Muscle of leg (tissue), 11 donors: Measurements from ENCODE around the gene MT1G. TPM values are rescaled to one million over a fixed set of nuclear protein-coding genes. Genes with fewer than 3 reads are reported as not detected.
"Not testable (repeated sequence)": the region's sequence is repeated elsewhere in the genome, so short reads cannot be mapped to it uniquely, and the experiment has no call there.

Experiments used
- DNase-seq: peaks from one replicate; pipeline ENCODE4 v3.0.0; 2013
- H3K27ac ChIP-seq: one replicate; pipeline ENCODE4 v1.5.1; 2013; ENCODE audit warnings: mild to moderate bottlenecking, low read length, control low read depth
- H3K27me3 ChIP-seq: one replicate; pipeline ENCODE4 v1.6.1; 2013; ENCODE audit warnings: low read length; ENCODE audit not compliant: control insufficient read depth, insufficient read depth
- H3K36me3 ChIP-seq: one replicate; pipeline ENCODE4 v1.6.1; 2013; ENCODE audit warnings: low read length; ENCODE audit not compliant: control insufficient read depth, insufficient read depth
- H3K4me1 ChIP-seq: one replicate; pipeline ENCODE4 v1.6.1; 2013; ENCODE audit warnings: low read length; ENCODE audit not compliant: control insufficient read depth, insufficient read depth
- H3K4me3 ChIP-seq: one replicate; pipeline ENCODE4 v1.5.1; 2013; ENCODE audit warnings: low read length, control low read depth
- H3K9me3 ChIP-seq: replicated peaks from 2 replicates; pipeline ENCODE4 v1.6.1; 2013; ENCODE audit warnings: low read depth, low read length; ENCODE audit not compliant: control insufficient read depth
- WGBS: methylation state at CpG from one replicate; pipeline ENCODE4 v1.1.5; 2013; ENCODE audit warnings: missing lambda C conversion rate; ENCODE audit not compliant: insufficient coverage; 5-methylcytosine and 5-hydroxymethylcytosine counted together
- polyA plus RNA-seq, 8 donors: library from polyadenylated mRNA; unstranded; fragments of 120-200 nt; gene quantifications; one replicate each; pipeline versions ENCODE4 v1.2.1 to v1.2.3, GENCODE V29; 2013; ENCODE audit warnings: inconsistent platforms in 1 of 8, low replicate concordance in 1 of 8; ENCODE audit not compliant: insufficient read length in 8 of 8, insufficient read depth in 1 of 8
- total RNA-seq: library from RNA; stranded (reverse); fragments of 120-200 nt; gene quantifications from one replicate; pipeline ENCODE4 v1.2.4, GENCODE V29; 2013

Gene MT1G
- total and polyA plus RNA-seq, 9 donors, result 0.42 to 21.4 (median 1.2) TPM; not detected in 2

DNA sequence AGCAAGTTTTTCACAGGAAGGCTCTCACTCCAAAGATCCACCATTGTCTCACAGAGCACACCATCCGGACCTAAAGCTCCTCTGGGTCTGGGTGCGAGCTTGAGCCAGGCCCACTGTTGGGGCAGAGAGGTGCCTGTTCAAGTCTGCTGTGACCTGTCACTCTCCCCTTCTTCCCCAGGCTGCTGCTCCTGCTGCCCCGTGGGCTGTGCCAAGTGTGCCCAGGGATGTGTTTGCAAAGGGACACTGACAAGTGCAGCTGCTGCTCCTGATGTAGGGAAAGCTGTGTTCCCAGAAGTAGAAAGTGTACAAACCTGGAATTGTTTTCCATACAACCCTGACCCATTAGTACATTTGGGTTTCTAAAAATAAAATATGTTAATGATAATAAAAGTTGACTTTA is 9.6 kb upstream of the MT1G start:
- Histone ChIP-seq H3K27ac (no peak overlapping the region), H3K4me1 (peaks cover 18% of the 10 kb centered on the region), H3K4me3 (no peak overlapping the region), H3K27me3 (peaks cover 51% of the 10 kb centered on the region), H3K9me3 (no peaks in the 10 kb centered on the region), H3K36me3 (no peaks in the 10 kb centered on the region)
- no CpG with 5 or more reads among the region's 3 CpGs for WGBS
- no peak for DNase-seq

DNA sequence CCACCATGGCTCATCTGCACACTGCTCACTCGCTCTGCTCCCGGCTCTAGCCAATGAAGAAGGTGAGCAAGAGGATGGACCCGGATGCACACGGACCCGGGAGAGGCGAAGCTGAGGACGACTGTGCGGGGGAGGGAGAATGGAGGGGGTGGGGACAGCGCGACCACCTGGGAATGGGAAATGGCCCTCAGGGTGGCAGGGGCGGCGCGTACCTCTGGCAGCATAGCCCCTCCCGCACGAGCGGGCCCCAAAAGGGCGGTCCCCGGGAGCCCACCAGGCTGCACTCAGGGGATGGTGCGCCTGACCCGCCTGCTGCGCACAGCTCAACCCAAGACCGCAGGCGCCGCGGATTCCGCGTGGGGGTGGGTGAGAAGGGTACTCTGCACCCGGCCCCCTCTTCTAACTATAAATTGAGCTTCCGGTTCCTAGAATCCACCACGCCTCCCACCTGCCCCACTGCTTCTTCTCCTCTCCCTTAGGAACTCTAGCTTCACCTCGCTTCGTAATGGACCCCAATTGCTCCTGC is 7.9 kb upstream of the MT1G start:
- no peak for DNase-seq
- H3K9me3 ChIP-seq, result no peaks in the 10 kb centered on the region
- peaks cover 66% of the 10 kb centered on the region for H3K27me3 ChIP-seq
- WGBS, result 4% methylated on average over 21 of the region's 32 CpGs
- no peak overlapping the region for H3K27ac ChIP-seq
- no peak overlapping the region for H3K4me3 ChIP-seq
- peaks cover 14% of the 10 kb centered on the region for H3K4me1 ChIP-seq
- no peaks in the 10 kb centered on the region for H3K36me3 ChIP-seq

DNA sequence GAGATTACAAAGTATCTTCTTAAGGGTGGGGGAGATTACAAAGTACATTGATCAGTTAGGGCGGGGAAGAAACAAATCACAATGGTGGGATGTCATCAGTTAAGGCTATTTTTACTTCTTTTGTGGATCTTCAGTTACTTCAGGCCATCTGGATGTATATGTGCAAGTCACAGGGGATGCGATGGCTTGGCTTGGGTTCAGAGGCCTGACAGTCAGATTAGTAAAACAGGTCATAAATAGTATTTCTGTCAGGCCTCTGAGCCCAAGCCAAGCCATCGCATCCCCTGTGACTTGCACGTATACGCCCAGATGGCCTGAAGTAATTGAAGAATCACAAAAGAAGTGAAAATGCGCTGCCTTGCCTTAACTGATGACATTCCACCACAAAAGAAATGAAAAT is 6.7 kb upstream of the MT1G start:
- H3K36me3 ChIP-seq, H3K4me3 ChIP-seq, H3K27ac ChIP-seq, H3K9me3 ChIP-seq: not testable (repeated sequence)
- peak; percentile 56 for DNase-seq
- peaks cover 78% of the 10 kb centered on the region for H3K27me3 ChIP-seq
- H3K4me1 ChIP-seq, result peaks cover 22% of the 10 kb centered on the region
- WGBS, result 19% methylated on average over 4 of the region's 6 CpGs

DNA sequence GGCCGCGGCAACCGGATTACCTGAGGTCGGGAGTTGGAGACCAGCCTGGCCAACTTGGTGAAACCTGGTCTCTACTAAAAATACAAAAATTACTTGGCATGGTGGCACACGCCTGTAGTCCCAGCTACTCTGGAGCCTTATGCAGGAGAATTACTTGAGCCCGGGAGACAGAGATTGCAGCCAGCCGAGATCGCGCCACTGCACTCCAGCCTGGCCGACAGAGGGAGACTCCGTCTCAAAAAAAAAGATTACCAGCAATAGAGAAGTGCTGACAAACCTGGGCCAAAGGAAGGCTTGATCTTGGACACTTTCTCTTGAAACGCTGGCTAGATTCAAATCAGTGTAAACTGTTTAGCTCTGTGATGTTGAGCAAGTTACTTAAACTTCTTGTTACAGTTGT is 6.1 kb upstream of the MT1G start:
- H3K27me3 ChIP-seq, result peaks cover 85% of the 10 kb centered on the region
- peaks cover 24% of the 10 kb centered on the region for H3K4me1 ChIP-seq
- no peaks in the 10 kb centered on the region for H3K9me3 ChIP-seq
- no peaks in the 10 kb centered on the region for H3K36me3 ChIP-seq
- H3K4me3 ChIP-seq, result no peak overlapping the region
- WGBS, result 23% methylated on average over 11 of the region's 12 CpGs
- no peak overlapping the region for H3K27ac ChIP-seq
- peak; percentile 76 for DNase-seq

DNA sequence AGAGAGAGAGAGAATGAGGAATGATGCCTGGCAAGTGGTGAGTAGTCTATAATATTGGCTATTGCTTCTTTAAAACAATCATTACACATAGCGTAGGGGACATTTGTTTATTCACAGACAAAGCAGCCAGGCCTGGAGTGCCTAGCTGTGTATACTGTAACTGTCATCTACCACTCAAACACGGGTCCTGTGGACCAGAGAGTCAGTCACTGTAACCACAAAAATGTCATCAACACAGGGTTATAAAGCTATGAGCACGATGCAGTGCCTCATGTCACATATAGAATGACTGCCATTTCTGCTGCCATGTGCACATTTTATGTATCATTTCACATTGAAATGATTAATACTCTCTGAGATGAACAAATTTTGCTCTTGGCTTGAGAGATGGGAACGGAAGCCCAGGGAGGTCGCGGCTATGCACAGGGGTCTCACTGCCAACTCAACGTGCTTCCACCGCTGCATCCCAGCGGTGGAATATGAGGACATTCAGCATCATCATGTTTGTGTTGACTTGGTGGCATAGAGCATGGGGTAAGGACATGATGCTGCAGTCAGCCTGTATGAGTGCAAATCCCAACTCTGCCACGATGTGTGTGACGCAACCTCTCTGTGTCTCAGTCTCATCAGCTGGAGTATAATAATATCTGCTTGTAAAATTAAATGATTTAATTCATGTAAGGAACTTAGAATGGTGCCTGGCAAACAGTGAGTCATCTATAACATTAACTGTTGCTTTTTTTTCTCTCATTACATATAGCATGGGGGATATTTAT is 5.1 kb upstream of the MT1G start:
- no peak overlapping the region for H3K4me3 ChIP-seq
- WGBS, result 88% methylated on average over 6 of the region's 11 CpGs
- H3K36me3 ChIP-seq, result no peaks in the 10 kb centered on the region
- H3K9me3 ChIP-seq, result no peaks in the 10 kb centered on the region
- no peak for DNase-seq
- H3K4me1 ChIP-seq, result peaks cover 27% of the 10 kb centered on the region
- peaks cover 89% of the 10 kb centered on the region for H3K27me3 ChIP-seq
- no peak overlapping the region for H3K27ac ChIP-seq

DNA sequence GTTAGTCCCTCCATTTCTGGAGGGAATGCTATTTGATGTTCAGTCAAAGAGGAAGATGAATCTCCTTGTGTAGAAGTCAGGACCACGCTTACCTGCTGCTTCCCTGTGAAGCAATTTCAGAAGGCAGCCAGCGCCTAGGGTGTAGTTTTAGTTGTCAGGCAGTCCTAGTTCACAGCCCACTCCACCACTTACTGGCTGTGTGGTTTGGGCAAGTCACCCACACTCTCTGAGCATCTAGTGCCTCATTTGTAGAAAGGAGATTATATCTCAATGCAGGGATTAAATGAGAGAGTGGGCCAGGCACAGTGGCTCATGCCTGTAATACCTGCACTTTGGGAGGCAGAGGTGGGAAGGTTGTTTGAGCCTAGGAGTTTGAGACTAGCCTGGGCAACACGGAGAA is 4.3 kb upstream of the MT1G start:
- WGBS, result 60% methylated on average over 1 of the region's 3 CpGs
- H3K27ac ChIP-seq, H3K36me3 ChIP-seq, H3K4me3 ChIP-seq, H3K9me3 ChIP-seq, DNase-seq: not testable (repeated sequence)
- H3K27me3 ChIP-seq, result peaks cover 92% of the 10 kb centered on the region
- H3K4me1 ChIP-seq, result peaks cover 32% of the 10 kb centered on the region

DNA sequence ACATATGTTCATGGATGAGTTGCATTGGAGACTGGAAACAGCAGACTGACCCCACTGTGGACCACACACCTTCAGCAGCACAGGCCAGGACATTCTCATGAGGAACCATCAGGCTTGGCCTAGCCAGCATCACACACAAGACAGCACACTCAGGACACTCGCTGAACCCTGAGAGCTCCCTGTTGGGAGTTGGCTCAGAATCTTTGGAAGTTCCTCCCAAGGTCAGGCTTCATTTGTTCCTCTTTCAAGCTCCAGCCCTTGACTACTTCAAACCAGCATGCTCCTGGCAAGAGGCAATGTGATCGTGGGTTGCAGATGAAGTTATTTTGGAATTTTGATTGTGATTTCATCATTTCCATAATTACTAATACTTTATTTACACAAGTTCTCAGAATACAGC is 3.8 kb upstream of the MT1G start:
- WGBS, result 80% methylated on average over 1 of the region's 2 CpGs
- H3K4me1 ChIP-seq, result peaks cover 32% of the 10 kb centered on the region
- DNase-seq, result peak; percentile 66
- H3K36me3 ChIP-seq, H3K27ac ChIP-seq, H3K9me3 ChIP-seq, H3K4me3 ChIP-seq: not testable (repeated sequence)
- H3K27me3 ChIP-seq, result peaks cover 92% of the 10 kb centered on the region

DNA sequence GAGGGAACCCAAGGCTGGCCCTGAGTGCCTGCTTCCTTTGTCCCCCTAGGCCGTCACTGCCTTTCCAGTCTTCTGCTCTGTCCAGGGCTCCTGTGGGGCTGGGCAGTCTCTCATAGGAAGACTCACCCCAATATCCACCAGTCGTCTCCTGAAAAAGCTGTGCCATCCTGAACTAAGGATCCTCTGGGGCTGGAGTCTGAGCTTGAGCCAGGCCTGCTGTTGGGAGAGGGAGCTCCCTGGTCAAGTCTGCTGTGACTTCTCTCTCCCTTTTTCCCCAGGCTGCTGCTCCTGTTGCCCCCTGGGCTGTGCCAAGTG is 2.7 kb upstream of the MT1G start:
- H3K4me3 ChIP-seq, result no peak overlapping the region
- no peaks in the 10 kb centered on the region for H3K36me3 ChIP-seq
- H3K4me1 ChIP-seq, result peaks cover 25% of the 10 kb centered on the region
- peaks cover 90% of the 10 kb centered on the region for H3K27me3 ChIP-seq
- H3K9me3 ChIP-seq, result no peaks in the 10 kb centered on the region
- H3K27ac ChIP-seq, result no peak overlapping the region
- no CpG with 5 or more reads among the region's 2 CpGs for WGBS
- DNase-seq, result no peak

DNA sequence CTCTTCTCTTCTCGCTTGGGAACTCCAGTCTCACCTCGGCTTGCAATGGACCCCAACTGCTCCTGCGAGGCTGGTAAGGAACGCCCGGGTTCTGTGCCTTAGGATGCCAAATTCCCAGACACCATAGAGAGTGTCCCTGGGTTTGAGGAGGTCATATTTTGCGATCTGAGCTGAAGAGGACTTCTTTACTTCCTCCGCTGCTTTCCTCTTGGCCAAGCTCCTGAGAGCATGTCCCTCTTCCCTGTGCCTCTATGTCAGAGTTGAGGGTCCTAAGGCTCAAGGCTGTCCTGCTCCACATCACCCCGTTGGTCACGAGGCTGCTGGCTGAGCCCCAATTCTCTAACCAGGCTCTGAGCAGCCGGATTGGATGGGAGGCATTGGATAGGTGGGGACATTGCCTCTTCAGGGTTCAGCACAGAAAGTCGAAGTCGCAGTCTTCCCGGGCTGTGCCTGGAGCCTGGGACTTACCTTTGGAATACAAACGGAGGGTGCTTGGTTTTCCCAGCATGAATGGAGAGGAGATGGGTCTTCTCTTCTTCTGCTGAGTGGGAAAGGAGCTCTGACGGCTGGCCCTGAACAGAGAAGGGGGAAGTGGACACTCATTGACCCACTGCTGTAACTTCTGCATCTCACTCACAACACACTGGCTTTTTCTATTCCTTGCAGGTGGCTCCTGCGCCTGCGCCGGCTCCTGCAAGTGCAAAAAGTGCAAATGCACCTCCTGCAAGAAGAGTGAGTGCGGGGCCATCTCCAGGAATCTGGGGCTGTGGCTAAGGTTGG is 2.2 kb upstream of the MT1G start:
- no peaks in the 10 kb centered on the region for H3K36me3 ChIP-seq
- H3K4me1 ChIP-seq, result peaks cover 21% of the 10 kb centered on the region
- peaks cover 88% of the 10 kb centered on the region for H3K27me3 ChIP-seq
- no peak overlapping the region for H3K4me3 ChIP-seq
- no peak for DNase-seq
- no peaks in the 10 kb centered on the region for H3K9me3 ChIP-seq
- H3K27ac ChIP-seq, result no peak overlapping the region
- WGBS, result 15% methylated on average over 10 of the region's 19 CpGs

DNA sequence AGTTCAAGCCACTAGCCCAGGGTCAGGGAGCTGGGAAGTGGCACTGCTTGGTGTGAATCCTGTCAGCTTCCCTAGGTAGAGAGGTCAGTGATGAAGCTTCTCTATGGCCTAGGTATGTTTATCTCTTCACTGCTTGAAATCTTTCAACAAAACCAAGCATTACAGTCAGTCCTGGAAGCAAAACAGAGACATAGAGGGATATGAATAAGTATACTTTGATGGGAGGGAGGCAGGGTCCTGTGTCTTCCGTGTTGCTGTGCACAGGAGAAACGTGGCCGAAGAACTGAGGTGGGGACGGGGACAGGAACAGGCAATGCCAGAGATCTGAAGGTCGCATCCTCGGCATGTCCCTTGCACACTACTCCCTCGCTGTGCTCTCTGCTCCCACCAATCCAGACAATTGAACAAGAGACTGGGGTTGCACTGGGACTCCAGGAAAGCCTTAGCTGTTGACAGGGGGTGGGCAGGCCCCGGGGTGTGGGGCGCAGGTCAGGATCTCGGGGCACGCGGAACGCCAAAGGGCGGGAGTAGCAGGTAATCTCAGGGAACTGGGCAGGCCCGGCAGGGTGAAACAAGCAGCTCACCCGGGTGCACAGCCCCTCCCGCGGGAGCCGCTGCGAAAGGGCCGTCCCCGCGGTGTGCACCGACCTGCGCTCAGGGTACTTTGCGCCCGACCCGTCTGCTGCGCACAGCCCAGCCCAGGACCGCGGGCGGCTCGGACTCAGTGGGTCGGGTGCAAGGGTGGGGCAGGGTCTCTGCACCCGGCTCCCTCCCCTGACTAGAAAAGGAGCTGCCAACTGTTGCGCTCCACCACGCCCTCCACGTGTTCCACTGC is 1.4 kb upstream of the MT1G start, which contains the start of gene MT1H:
MT1H (plus strand) TSS at position 810 of the 835 bp plus-strand sequence. CDS start 71 bp downstream, outside the sequence.
- Histone ChIP-seq H3K27me3 (peaks cover 90% of the 10 kb centered on the region), H3K36me3 (no peaks in the 10 kb centered on the region), H3K4me1 (peaks cover 21% of the 10 kb centered on the region), H3K4me3 (no peak within 1 kb of the TSS), H3K27ac (no peak within 1 kb of the TSS), H3K9me3 (no peaks in the 10 kb centered on the region)
- 12% methylated on average over 34 of the region's 38 CpGs for WGBS
- DNase-seq, result no peak
